HL-60 (cell line): ENCODE data around the gene MYO10.

Experiments
- POLR2AphosphoS5 ChIP-seq: IDR thresholded peaks from 2 replicates; pipeline ENCODE4 v1.6.1; 2012; ENCODE audit warnings: low read depth
- TF ChIP-seq, protein P1 (sequence below): IDR thresholded peaks from one replicate; pipeline ENCODE4 v1.5.1; 2011; ENCODE audit warnings: low read length, control low read depth, inconsistent platforms; ENCODE audit not compliant: insufficient read depth

DNA sequence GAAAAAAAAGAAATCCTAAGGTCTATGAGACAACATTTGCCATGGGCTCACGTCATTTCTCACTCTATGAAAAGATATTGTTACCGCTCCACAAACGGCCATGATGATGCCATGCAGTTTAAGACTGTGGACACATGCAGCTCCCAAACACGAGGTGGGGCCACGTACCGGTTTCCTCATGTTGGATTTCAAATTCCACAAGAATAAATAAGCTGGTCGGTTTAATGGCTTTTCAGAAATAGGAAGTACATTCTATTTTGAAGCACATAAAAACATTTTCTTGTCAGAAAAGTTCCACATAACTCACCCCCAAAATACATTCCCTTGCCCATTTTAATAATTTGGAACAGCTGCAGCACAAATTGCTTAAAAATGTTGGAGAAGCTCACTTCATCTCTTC lies 130.6 kb downstream of the MYO10 start:
- TF ChIP-seq POLR2AphosphoS5 = no peak
- TF ChIP-seq, protein P1, sequence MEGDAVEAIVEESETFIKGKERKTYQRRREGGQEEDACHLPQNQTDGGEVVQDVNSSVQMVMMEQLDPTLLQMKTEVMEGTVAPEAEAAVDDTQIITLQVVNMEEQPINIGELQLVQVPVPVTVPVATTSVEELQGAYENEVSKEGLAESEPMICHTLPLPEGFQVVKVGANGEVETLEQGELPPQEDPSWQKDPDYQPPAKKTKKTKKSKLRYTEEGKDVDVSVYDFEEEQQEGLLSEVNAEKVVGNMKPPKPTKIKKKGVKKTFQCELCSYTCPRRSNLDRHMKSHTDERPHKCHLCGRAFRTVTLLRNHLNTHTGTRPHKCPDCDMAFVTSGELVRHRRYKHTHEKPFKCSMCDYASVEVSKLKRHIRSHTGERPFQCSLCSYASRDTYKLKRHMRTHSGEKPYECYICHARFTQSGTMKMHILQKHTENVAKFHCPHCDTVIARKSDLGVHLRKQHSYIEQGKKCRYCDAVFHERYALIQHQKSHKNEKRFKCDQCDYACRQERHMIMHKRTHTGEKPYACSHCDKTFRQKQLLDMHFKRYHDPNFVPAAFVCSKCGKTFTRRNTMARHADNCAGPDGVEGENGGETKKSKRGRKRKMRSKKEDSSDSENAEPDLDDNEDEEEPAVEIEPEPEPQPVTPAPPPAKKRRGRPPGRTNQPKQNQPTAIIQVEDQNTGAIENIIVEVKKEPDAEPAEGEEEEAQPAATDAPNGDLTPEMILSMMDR = no peak
